HEK293 (cell line): ENCODE data around the gene CTDNEP1.

ENCODE experiments used
- CTCF ChIA-PET: fragments of 350-600 bp; formaldehyde crosslinking; extraction: SDS; loops from one replicate; lab custom pipeline; 2021; ENCODE audit warnings: antibody characterized with exemption; lab: Yijun Ruan, JAX
- POLR2A ChIA-PET: fragments of 300-600 bp; formaldehyde crosslinking; extraction: SDS; loops from one replicate; lab custom pipeline; 2020; ENCODE audit warnings: antibody characterized with exemption, inconsistent platforms; lab: Yijun Ruan, JAX
- H3K27ac ChIP-seq: fragments of 200-500 bp; sonication (Bioruptor generic); 2 replicates; pipeline ENCODE4 v1.5.1; 2014; ENCODE audit warnings: low read depth, low read length, control low read depth, inconsistent platforms; ENCODE audit errors: extremely low read depth
- H3K36me3 ChIP-seq, 2 experiments: fragments of 200-500 bp in 1 of 2; sonication (Bioruptor generic) in 1 of 2; 1 replicate in 1 of 2; 2 replicates in 1 of 2; pipeline ENCODE4 v1.5.1; 2014 to 2017; ENCODE audit warnings: inconsistent platforms in 2 of 2, low read length in 2 of 2; ENCODE audit not compliant: control insufficient read depth in 2 of 2, insufficient read depth in 1 of 2
- H3K4me1 ChIP-seq: fragments of 200-500 bp; sonication (Bioruptor generic); 2 replicates; pipeline ENCODE4 v1.5.1; 2014; ENCODE audit warnings: mild to moderate bottlenecking, low read length, inconsistent platforms; ENCODE audit not compliant: control insufficient read depth, insufficient read depth
- H3K4me3 ChIP-seq: 2 replicates; pipeline ENCODE4 v1.5.1; 2011; ENCODE audit warnings: low read depth, mild to moderate bottlenecking, control low read depth, low read length, moderate library complexity
- H3K9me3 ChIP-seq: fragments of 200-500 bp; sonication (Bioruptor generic); 2 replicates; pipeline ENCODE4 v1.5.1; 2014; ENCODE audit warnings: low read depth, low read length, inconsistent platforms; ENCODE audit not compliant: control insufficient read depth, insufficient read depth
- BCL11A ChIP-seq: fragments of 450-650 bp; formaldehyde crosslinking; IDR thresholded peaks from 2 replicates; pipeline ENCODE4 v1.5.1; 2016; ENCODE audit warnings: low read depth, missing biosample characterization, missing genetic modification characterization
- BCL11B ChIP-seq: fragments of 450-650 bp; formaldehyde crosslinking; IDR thresholded peaks from 2 replicates; pipeline ENCODE4 v1.5.1; 2016; ENCODE audit warnings: low read depth, missing biosample characterization, missing genetic modification characterization
- FEZF1 ChIP-seq: fragments of 450-650 bp; formaldehyde crosslinking; IDR thresholded peaks from 2 replicates; pipeline ENCODE4 v1.5.1; 2016; ENCODE audit warnings: missing biosample characterization, missing genetic modification characterization
- GLI4 ChIP-seq: fragments of 450-650 bp; formaldehyde crosslinking; IDR thresholded peaks from 2 replicates; pipeline ENCODE4 v1.5.1; 2016; ENCODE audit warnings: missing biosample characterization, missing genetic modification characterization
- GLIS2 ChIP-seq: fragments of 450-650 bp; formaldehyde crosslinking; IDR thresholded peaks from 2 replicates; pipeline ENCODE4 v1.5.1; 2016; ENCODE audit warnings: missing biosample characterization, missing genetic modification characterization
- ZBTB20 ChIP-seq: fragments of 450-650 bp; formaldehyde crosslinking; IDR thresholded peaks from 2 replicates; pipeline ENCODE4 v1.5.1; 2016; ENCODE audit warnings: missing biosample characterization, missing genetic modification characterization
- ZBTB26 ChIP-seq: fragments of 450-650 bp; formaldehyde crosslinking; optimal IDR thresholded peaks from 2 replicates; pipeline ENCODE3; 2016; ENCODE audit warnings: missing biosample characterization, mild to moderate bottlenecking, missing genetic modification characterization
- ZBTB6 ChIP-seq: fragments of 450-650 bp; formaldehyde crosslinking; IDR thresholded peaks from 2 replicates; pipeline ENCODE4 v1.5.1; 2017; ENCODE audit warnings: missing biosample characterization, missing genetic modification characterization
- ZBTB7A ChIP-seq: fragments of 450-650 bp; formaldehyde crosslinking; IDR thresholded peaks from 2 replicates; pipeline ENCODE4 v1.5.1; 2016; ENCODE audit warnings: low read depth, missing biosample characterization, missing genetic modification characterization
- ZNF140 ChIP-seq: fragments of 450-650 bp; formaldehyde crosslinking; IDR thresholded peaks from 2 replicates; pipeline ENCODE4 v1.5.1; 2016; ENCODE audit warnings: missing biosample characterization, missing genetic modification characterization
- ZNF202 ChIP-seq: fragments of 450-650 bp; formaldehyde crosslinking; IDR thresholded peaks from 2 replicates; pipeline ENCODE4 v1.5.1; 2016; ENCODE audit warnings: missing biosample characterization, missing genetic modification characterization, borderline replicate concordance
- ZNF23 ChIP-seq: fragments of 450-650 bp; formaldehyde crosslinking; IDR thresholded peaks from 2 replicates; pipeline ENCODE4 v1.5.1; 2016; ENCODE audit warnings: missing biosample characterization, missing genetic modification characterization, borderline replicate concordance
- ZNF248 ChIP-seq: fragments of 450-650 bp; formaldehyde crosslinking; IDR thresholded peaks from 2 replicates; pipeline ENCODE4 v1.5.1; 2017; ENCODE audit warnings: missing biosample characterization, missing genetic modification characterization
- ZNF302 ChIP-seq: fragments of 450-650 bp; formaldehyde crosslinking; IDR thresholded peaks from 2 replicates; pipeline ENCODE4 v1.5.1; 2016; ENCODE audit warnings: missing biosample characterization, missing genetic modification characterization, low read depth
- ZNF324 ChIP-seq: fragments of 450-650 bp; formaldehyde crosslinking; IDR thresholded peaks from 2 replicates; pipeline ENCODE4 v1.5.1; 2016; ENCODE audit warnings: missing biosample characterization, missing genetic modification characterization
- ZNF335 ChIP-seq: fragments of 450-650 bp; formaldehyde crosslinking; conservative IDR thresholded peaks from 2 replicates; pipeline ENCODE4 v1.5.1; 2016; ENCODE audit warnings: missing biosample characterization, missing genetic modification characterization
- ZNF560 ChIP-seq: fragments of 450-650 bp; formaldehyde crosslinking; IDR thresholded peaks from 2 replicates; pipeline ENCODE4 v1.5.1; 2017; ENCODE audit warnings: missing biosample characterization, missing genetic modification characterization, borderline replicate concordance
- ZNF600 ChIP-seq: fragments of 450-650 bp; formaldehyde crosslinking; IDR thresholded peaks from 2 replicates; pipeline ENCODE4 v1.5.1; 2016; ENCODE audit warnings: missing biosample characterization, missing genetic modification characterization
- ZNF624 ChIP-seq: fragments of 450-650 bp; formaldehyde crosslinking; IDR thresholded peaks from 2 replicates; pipeline ENCODE4 v1.5.1; 2017; ENCODE audit warnings: missing biosample characterization, missing genetic modification characterization
- ZNF747 ChIP-seq: fragments of 450-650 bp; formaldehyde crosslinking; IDR thresholded peaks from 2 replicates; pipeline ENCODE4 v1.5.1; 2016; ENCODE audit warnings: missing biosample characterization, missing genetic modification characterization
- ZSCAN30 ChIP-seq: fragments of 450-650 bp; IDR thresholded peaks from 2 replicates; pipeline ENCODE4 v1.5.1; 2018; ENCODE audit warnings: missing biosample characterization, mild to moderate bottlenecking, missing genetic modification characterization, moderate library complexity
- ZSCAN4 ChIP-seq: fragments of 450-650 bp; formaldehyde crosslinking; IDR thresholded peaks from 2 replicates; pipeline ENCODE4 v1.5.1; 2017; ENCODE audit warnings: missing biosample characterization, missing genetic modification characterization
- TF ChIP-seq, protein P1 (sequence below): fragments of 450-650 bp; formaldehyde crosslinking; IDR thresholded peaks from 2 replicates; pipeline ENCODE4 v1.5.1; 2016; ENCODE audit warnings: missing biosample characterization, missing genetic modification characterization, borderline replicate concordance

Gene CTDNEP1

DNA sequence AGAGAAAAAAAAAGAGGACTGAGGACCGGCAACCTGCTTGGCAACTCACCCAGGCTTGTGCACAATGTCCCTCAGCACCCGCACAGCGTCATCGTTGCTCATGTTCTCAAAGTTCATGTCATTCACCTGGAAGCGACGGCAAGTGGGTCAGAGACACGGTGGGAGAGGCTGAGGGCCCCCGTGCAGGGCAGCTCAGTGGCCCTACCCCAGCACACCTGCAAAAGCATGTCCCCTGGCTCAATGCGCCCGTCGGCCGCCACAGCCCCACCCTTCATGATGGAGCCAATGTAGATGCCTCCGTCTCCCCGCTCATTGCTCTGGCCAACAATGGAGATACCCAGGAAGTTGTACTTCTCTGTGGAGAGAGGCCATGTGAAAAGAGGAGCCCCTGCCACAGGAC is 22.6 kb downstream of the CTDNEP1 start (continued):
- no peak for TF ChIP-seq BCL11A
- no peak for TF ChIP-seq ZNF600 (tag by site-specific recombination)
- no peak for TF ChIP-seq ZNF202 (tag by site-specific recombination)
- no peak for TF ChIP-seq ZNF624 (tag by site-specific recombination)
- TF ChIP-seq ZNF335 (tag by site-specific recombination) = no peak
- no peak for TF ChIP-seq ZNF248
- TF ChIP-seq ZNF302 (tag by site-specific recombination) = no peak
- no peak for TF ChIP-seq ZNF23
- no peak for TF ChIP-seq BCL11B

DNA sequence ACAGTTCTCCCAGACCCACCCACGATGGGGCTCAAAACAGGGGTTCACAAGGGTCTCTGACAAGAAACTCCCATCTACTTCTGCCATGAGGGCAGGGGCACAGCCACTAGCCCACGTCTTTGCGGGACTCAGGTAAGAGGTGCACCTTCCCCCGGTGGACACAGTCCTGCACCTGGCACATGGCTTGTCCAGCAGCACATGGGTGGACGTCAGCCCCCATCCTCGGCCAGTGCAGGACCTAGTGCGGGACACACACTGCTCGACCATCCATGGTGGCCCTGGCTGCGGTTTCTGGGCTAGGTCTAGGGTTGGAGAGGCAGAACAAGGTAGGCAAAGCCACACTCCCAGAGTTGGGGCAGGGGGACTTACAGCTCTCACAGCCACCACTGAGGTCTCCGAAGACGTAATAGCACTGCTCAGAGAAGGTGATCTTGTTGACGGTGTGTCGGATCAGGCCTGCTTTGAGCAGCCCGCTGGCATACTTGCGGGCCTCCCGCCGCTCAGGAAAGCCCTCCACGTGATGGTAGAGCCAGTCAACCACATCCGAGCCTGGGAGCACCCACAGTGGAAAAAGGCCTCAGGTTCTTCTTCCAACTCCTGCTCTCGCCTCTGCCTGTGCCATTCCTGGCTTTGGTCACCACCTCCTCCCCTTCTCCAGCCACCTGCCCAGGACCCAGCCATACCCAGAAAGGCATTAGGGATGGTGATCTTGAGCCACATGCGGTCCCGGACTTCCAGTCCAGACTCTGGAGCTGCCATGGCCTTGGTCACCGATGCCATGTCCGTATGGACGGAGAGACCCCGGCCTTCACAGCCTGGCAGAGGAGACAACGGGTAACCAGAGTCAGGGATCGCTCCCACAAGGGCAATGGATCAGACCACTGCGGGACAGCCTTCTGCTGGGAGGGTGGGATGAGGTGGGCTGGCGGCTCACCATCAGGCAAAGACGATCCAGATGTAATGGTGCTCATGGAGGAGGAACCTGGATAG is 24.5 kb downstream of the CTDNEP1 start:
- H3K27ac ChIP-seq = no peak overlapping the region
- no peaks in the 10 kb centered on the region for H3K4me1 ChIP-seq
- ChIA-PET CTCF (no interaction called here), POLR2A (interaction anchor here (9.8 kb wide), 1 partner anchor 9 kb away, joined by 284 read pairs; the partner anchor contains the start of genes DVL2, GABARAP and PHF23)
- no peaks in the 10 kb centered on the region for H3K9me3 ChIP-seq
- no peak overlapping the region for H3K4me3 ChIP-seq
- peak; percentile 80; the same call in 1 of the 2 replicates for TF ChIP-seq ZNF600 (tag by site-specific recombination)
- TF ChIP-seq, protein P1, sequence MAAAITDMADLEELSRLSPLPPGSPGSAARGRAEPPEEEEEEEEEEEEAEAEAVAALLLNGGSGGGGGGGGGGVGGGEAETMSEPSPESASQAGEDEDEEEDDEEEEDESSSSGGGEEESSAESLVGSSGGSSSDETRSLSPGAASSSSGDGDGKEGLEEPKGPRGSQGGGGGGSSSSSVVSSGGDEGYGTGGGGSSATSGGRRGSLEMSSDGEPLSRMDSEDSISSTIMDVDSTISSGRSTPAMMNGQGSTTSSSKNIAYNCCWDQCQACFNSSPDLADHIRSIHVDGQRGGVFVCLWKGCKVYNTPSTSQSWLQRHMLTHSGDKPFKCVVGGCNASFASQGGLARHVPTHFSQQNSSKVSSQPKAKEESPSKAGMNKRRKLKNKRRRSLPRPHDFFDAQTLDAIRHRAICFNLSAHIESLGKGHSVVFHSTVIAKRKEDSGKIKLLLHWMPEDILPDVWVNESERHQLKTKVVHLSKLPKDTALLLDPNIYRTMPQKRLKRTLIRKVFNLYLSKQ (tag by site-specific recombination) = no peak
- peaks cover 26 to 91% of the 10 kb centered on the region in 2 experiments for H3K36me3 ChIP-seq

- ChIA-PET POLR2A (interaction anchor here (0.6 to 9.8 kb wide), 2 partner anchors 11 to 93 kb away, joined by 5 to 284 read pairs; partner anchors contain the start of genes DVL2, GABARAP and PHF23), CTCF (interaction anchor here (0.6 to 0.7 kb wide), 2 partner anchors 12 to 177 kb away, joined by 3 to 8 read pairs; no protein-coding TSS in a partner anchor)
- peaks cover 26 to 99% of the 10 kb centered on the region in 2 experiments for H3K36me3 ChIP-seq
Measured at GRCh38 chr17:7225711-7226331, 25.7 kb downstream of the CTDNEP1 start.

GRCh38 chr17:7224661-7225111 is 26.8 kb downstream of the CTDNEP1 start:
- CTCF ChIA-PET = no interaction called here
- POLR2A ChIA-PET = interaction anchor here (0.5 to 9.8 kb wide), 4 partner anchors 12 to 37 kb away, joined by 3 to 284 read pairs (median 3); partner anchors contain the start of genes DVL2, GABARAP and PHF23
- Histone ChIP-seq H3K36me3 (peaks cover 26 to 87% of the 10 kb centered on the region in 2 experiments), H3K4me3 (no peak overlapping the region), H3K4me1 (no peaks in the 10 kb centered on the region), H3K9me3 (no peaks in the 10 kb centered on the region), H3K27ac (0 out of 2 replicates have a peak overlapping the region, but pooled peaks have one; percentile 11)
- TF ChIP-seq ZBTB6 (no peak), ZNF324 (no peak), ZSCAN30 (tag by site-specific recombination) (no peak), ZNF560 (tag by site-specific recombination) (no peak), ZNF140 (no peak), ZSCAN4 (tag by site-specific recombination) (no peak), ZBTB26 (tag by site-specific recombination) (no peak), FEZF1 (tag by site-specific recombination) (no peak), GLI4 (tag by site-specific recombination) (no peak), ZBTB7A (tag by site-specific recombination) (no peak)

More at GRCh38 chr17:7225711-7226331, 25.7 kb downstream of the CTDNEP1 start:
- H3K27ac ChIP-seq = no peak overlapping the region
- no peaks in the 10 kb centered on the region for H3K4me1 ChIP-seq
- no peaks in the 10 kb centered on the region for H3K9me3 ChIP-seq
- no peak for TF ChIP-seq ZNF747 (tag by site-specific recombination)
- no peak for TF ChIP-seq ZBTB20 (tag by site-specific recombination)
- peak; percentile 91 for TF ChIP-seq GLIS2 (tag by site-specific recombination)
- H3K4me3 ChIP-seq = no peak overlapping the region
